HEK293 (cell line): ENCODE data around the gene SAYSD1.

Experiments
- CTCF ChIA-PET: fragments of 350-600 bp; formaldehyde crosslinking; extraction: SDS; loops from one replicate; lab custom pipeline; 2021; ENCODE audit warnings: antibody characterized with exemption; lab: Yijun Ruan, JAX
- POLR2A ChIA-PET: fragments of 300-600 bp; formaldehyde crosslinking; extraction: SDS; loops from one replicate; lab custom pipeline; 2020; ENCODE audit warnings: antibody characterized with exemption, inconsistent platforms; lab: Yijun Ruan, JAX
- H3K27ac ChIP-seq: fragments of 200-500 bp; sonication (Bioruptor generic); 2 replicates; pipeline ENCODE4 v1.5.1; 2014; ENCODE audit warnings: low read depth, low read length, control low read depth, inconsistent platforms; ENCODE audit errors: extremely low read depth
- H3K36me3 ChIP-seq, 2 experiments: fragments of 200-500 bp in 1 of 2; sonication (Bioruptor generic) in 1 of 2; 1 replicate in 1 of 2; 2 replicates in 1 of 2; pipeline ENCODE4 v1.5.1; 2014 to 2017; ENCODE audit warnings: inconsistent platforms in 2 of 2, low read length in 2 of 2; ENCODE audit not compliant: control insufficient read depth in 2 of 2, insufficient read depth in 1 of 2
- H3K4me1 ChIP-seq: fragments of 200-500 bp; sonication (Bioruptor generic); 2 replicates; pipeline ENCODE4 v1.5.1; 2014; ENCODE audit warnings: mild to moderate bottlenecking, low read length, inconsistent platforms; ENCODE audit not compliant: control insufficient read depth, insufficient read depth
- H3K4me3 ChIP-seq: 2 replicates; pipeline ENCODE4 v1.5.1; 2011; ENCODE audit warnings: low read depth, mild to moderate bottlenecking, control low read depth, low read length, moderate library complexity
- H3K9me3 ChIP-seq: fragments of 200-500 bp; sonication (Bioruptor generic); 2 replicates; pipeline ENCODE4 v1.5.1; 2014; ENCODE audit warnings: low read depth, low read length, inconsistent platforms; ENCODE audit not compliant: control insufficient read depth, insufficient read depth
- GFI1B ChIP-seq: fragments of 450-650 bp; formaldehyde crosslinking; IDR thresholded peaks from 2 replicates; pipeline ENCODE4 v1.5.1; 2016; ENCODE audit warnings: missing biosample characterization, missing genetic modification characterization
- GLIS1 ChIP-seq: fragments of 450-650 bp; formaldehyde crosslinking; IDR thresholded peaks from 2 replicates; pipeline ENCODE4 v1.5.1; 2016; ENCODE audit warnings: missing biosample characterization, missing genetic modification characterization
- INSM2 ChIP-seq: fragments of 450-650 bp; formaldehyde crosslinking; IDR thresholded peaks from 2 replicates; pipeline ENCODE4 v1.5.1; 2016; ENCODE audit warnings: missing biosample characterization, missing genetic modification characterization
- MEIS1 ChIP-seq: sonication (generic); formaldehyde crosslinking; IDR thresholded peaks from 2 replicates; pipeline ENCODE4 v1.8.1; 2022; ENCODE audit warnings: missing genetic modification reagents, mild to moderate bottlenecking, borderline replicate concordance
- PRDM6 ChIP-seq: fragments of 450-650 bp; formaldehyde crosslinking; IDR thresholded peaks from 2 replicates; pipeline ENCODE4 v1.5.1; 2017; ENCODE audit warnings: missing biosample characterization, missing genetic modification characterization
- SETDB1 ChIP-seq: IDR thresholded peaks from one replicate; pipeline ENCODE4 v1.6.1; 2017; ENCODE audit warnings: mild to moderate bottlenecking, low read length, moderate library complexity, mixed read lengths; ENCODE audit not compliant: insufficient read length
- SP3 ChIP-seq: fragments of 450-650 bp; formaldehyde crosslinking; IDR thresholded peaks from 2 replicates; pipeline ENCODE4 v1.5.1; 2016; ENCODE audit warnings: missing biosample characterization, missing genetic modification characterization
- SP7 ChIP-seq: fragments of 450-650 bp; formaldehyde crosslinking; IDR thresholded peaks from 2 replicates; pipeline ENCODE4 v1.5.1; 2016; ENCODE audit warnings: missing biosample characterization, missing genetic modification characterization
- ZBTB48 ChIP-seq: fragments of 450-650 bp; formaldehyde crosslinking; IDR thresholded peaks from 2 replicates; pipeline ENCODE4 v1.5.1; 2016; ENCODE audit warnings: missing biosample characterization, missing genetic modification characterization
- ZIC2 ChIP-seq: fragments of 450-650 bp; formaldehyde crosslinking; IDR thresholded peaks from 2 replicates; pipeline ENCODE4 v1.5.1; 2016; ENCODE audit warnings: missing biosample characterization, missing genetic modification characterization
- ZNF132 ChIP-seq: fragments of 450-650 bp; formaldehyde crosslinking; IDR thresholded peaks from 2 replicates; pipeline ENCODE4 v1.5.1; 2017; ENCODE audit warnings: missing biosample characterization, missing genetic modification characterization, borderline replicate concordance
- ZNF140 ChIP-seq: fragments of 450-650 bp; formaldehyde crosslinking; IDR thresholded peaks from 2 replicates; pipeline ENCODE4 v1.5.1; 2016; ENCODE audit warnings: missing biosample characterization, missing genetic modification characterization
- ZNF302 ChIP-seq: fragments of 450-650 bp; formaldehyde crosslinking; IDR thresholded peaks from 2 replicates; pipeline ENCODE4 v1.5.1; 2016; ENCODE audit warnings: missing biosample characterization, missing genetic modification characterization, low read depth
- ZNF311 ChIP-seq: fragments of 450-650 bp; formaldehyde crosslinking; IDR thresholded peaks from 2 replicates; pipeline ENCODE4 v1.5.1; 2017; ENCODE audit warnings: missing biosample characterization, missing genetic modification characterization, borderline replicate concordance
- ZNF341 ChIP-seq: fragments of 450-650 bp; formaldehyde crosslinking; IDR thresholded peaks from 2 replicates; pipeline ENCODE4; 2016; ENCODE audit warnings: low read depth, missing biosample characterization, missing genetic modification characterization
- ZNF404 ChIP-seq: fragments of 450-650 bp; formaldehyde crosslinking; IDR thresholded peaks from 2 replicates; pipeline ENCODE4 v1.5.1; 2017; ENCODE audit warnings: missing biosample characterization, missing genetic modification characterization
- ZNF513 ChIP-seq: fragments of 450-650 bp; IDR thresholded peaks from 2 replicates; pipeline ENCODE4 v1.5.1; 2018; ENCODE audit warnings: missing biosample characterization, missing genetic modification characterization
- ZNF514 ChIP-seq: fragments of 450-650 bp; formaldehyde crosslinking; IDR thresholded peaks from 2 replicates; pipeline ENCODE4 v1.5.1; 2016; ENCODE audit warnings: missing biosample characterization, missing genetic modification characterization
- ZNF596 ChIP-seq: fragments of 450-650 bp; IDR thresholded peaks from 2 replicates; pipeline ENCODE4 v1.5.0; 2018; ENCODE audit warnings: missing biosample characterization, mild to moderate bottlenecking, missing genetic modification characterization, moderate library complexity
- ZNF621 ChIP-seq: fragments of 450-650 bp; formaldehyde crosslinking; IDR thresholded peaks from 2 replicates; pipeline ENCODE4 v1.5.1; 2017; ENCODE audit warnings: missing biosample characterization, missing genetic modification characterization
- ZNF660 ChIP-seq: fragments of 450-650 bp; IDR thresholded peaks from 2 replicates; pipeline ENCODE4 v1.5.1; 2018; ENCODE audit warnings: missing biosample characterization, mild to moderate bottlenecking, missing genetic modification characterization
- ZNF701 ChIP-seq: fragments of 450-650 bp; formaldehyde crosslinking; IDR thresholded peaks from 2 replicates; pipeline ENCODE4 v1.5.1; 2016; ENCODE audit warnings: missing biosample characterization, missing genetic modification characterization
- ZNF837 ChIP-seq: fragments of 450-650 bp; formaldehyde crosslinking; IDR thresholded peaks from 2 replicates; pipeline ENCODE4 v1.5.1; 2016; ENCODE audit warnings: missing biosample characterization, missing genetic modification characterization
- ZSCAN23 ChIP-seq: fragments of 450-650 bp; formaldehyde crosslinking; IDR thresholded peaks from 2 replicates; pipeline ENCODE4 v1.5.1; 2016; ENCODE audit warnings: missing biosample characterization, missing genetic modification characterization
- ZXDB ChIP-seq: fragments of 450-650 bp; formaldehyde crosslinking; IDR thresholded peaks from 2 replicates; pipeline ENCODE4 v1.5.1; 2016; ENCODE audit warnings: missing biosample characterization, missing genetic modification characterization

Gene SAYSD1

GRCh38 chr6:39086294-39086693 lies 28.7 kb downstream of the SAYSD1 start:
- H3K4me1 ChIP-seq: peaks cover 5% of the 10 kb centered on the region; the same call in 1 of the 2 replicates
- H3K27ac ChIP-seq: no peak overlapping the region
- no peaks in the 10 kb centered on the region for H3K9me3 ChIP-seq
- POLR2A ChIA-PET: no interaction called here
- no peak overlapping the region for H3K4me3 ChIP-seq
- CTCF ChIA-PET: interaction anchor here (1.6 to 2.6 kb wide), 2 partner anchors 16 to 89 kb away, joined by 4 to 9 read pairs; no protein-coding TSS in a partner anchor
- no peaks in the 10 kb centered on the region for H3K36me3 ChIP-seq
- TF ChIP-seq ZXDB (no peak), SETDB1 (no peak), ZNF140 (tag by site-specific recombination) (no peak), GFI1B (no peak), ZNF513 (tag by site-specific recombination) (no peak), ZNF302 (tag by site-specific recombination) (no peak), MEIS1 (no peak), INSM2 (tag by site-specific recombination) (no peak), ZNF660 (tag by site-specific recombination) (no peak)
- TF ChIP-seq, all 188 proteins: peak for 0

- H3K9me3 ChIP-seq: no peaks in the 10 kb centered on the region
- no peaks in the 10 kb centered on the region for H3K36me3 ChIP-seq
- CTCF ChIA-PET: interaction anchor here (0.6 to 2.6 kb wide), 4 partner anchors 83 to 112 kb away, joined by 3 to 9 read pairs (median 5); no protein-coding TSS in a partner anchor
- no peak overlapping the region for H3K4me3 ChIP-seq
- no peaks in the 10 kb centered on the region for H3K4me1 ChIP-seq
- TF ChIP-seq GLIS1 (tag by site-specific recombination) (peak; percentile 71), ZNF837 (tag by site-specific recombination) (no peak), ZBTB48 (tag by site-specific recombination) (no peak), PRDM6 (no peak), ZNF514 (tag by site-specific recombination) (no peak), SP3 (tag by site-specific recombination) (no peak), ZNF132 (tag by site-specific recombination) (no peak), ZNF596 (no peak), ZNF621 (tag by site-specific recombination) (no peak), ZNF311 (no peak), ZSCAN23 (tag by site-specific recombination) (no peak), ZIC2 (peak; percentile 95), ZNF404 (tag by site-specific recombination) (no peak), ZNF341 (tag by site-specific recombination) (0 out of 2 replicates have a peak, but pooled peaks have one; percentile 12), SP7 (tag by site-specific recombination) (no peak), ZNF701 (tag by site-specific recombination) (no peak)
- TF ChIP-seq, all 188 proteins: peak for 3
- POLR2A ChIA-PET: no interaction called here
- H3K27ac ChIP-seq: no peak overlapping the region
Observed at GRCh38 chr6:39085129-39085797, 29.7 kb downstream of the SAYSD1 start.
